H1 (cell line): ENCODE data around the gene KIAA1614. TPM values are rescaled to one million over a fixed set of nuclear protein-coding genes. Genes with fewer than 3 reads are reported as not detected.

Experiments used
- CTCF ChIA-PET: fragments of 300-600 bp; sonication (Branson Sonifier 250); formaldehyde crosslinking; loops from one replicate; lab custom pipeline; 2021; ENCODE audit not compliant: partially characterized antibody; lab: Charles Lee
- POLR2A ChIA-PET: fragments of 300-600 bp; sonication (Branson Sonifier 250); formaldehyde crosslinking; loops from one replicate; lab custom pipeline; 2021; ENCODE audit warnings: inconsistent platforms; ENCODE audit not compliant: partially characterized antibody; lab: Charles Lee
- DNase-seq, 2 experiments: peaks; one replicate each; pipeline versions ENCODE4 v3.0.0 to v3.0.0-alpha.2; 2010 to 2022; ENCODE audit warnings: low spot score in 2 of 2, low read depth in 1 of 2, mixed read lengths in 1 of 2
- FAIRE-seq: peaks from 2 replicates; lab custom pipeline; 2011; peaks lifted over from hg19 to GRCh38; lab: Jason Lieb, UNC
- H2AFZ ChIP-seq: 2 replicates; pipeline ENCODE4 v1.8.1; 2012; ENCODE audit warnings: low read length, inconsistent platforms
- H2AK5ac ChIP-seq: 2 replicates; pipeline ENCODE4 v1.6.1; 2013; ENCODE audit warnings: low read depth, low read length
- H2BK120ac ChIP-seq: replicated peaks from 2 replicates; pipeline ENCODE3; 2013; ENCODE audit warnings: low read depth, low read length, inconsistent platforms
- H2BK12ac ChIP-seq: 2 replicates; pipeline ENCODE4 v1.6.1; 2013; ENCODE audit warnings: low read depth, low read length
- H2BK15ac ChIP-seq: 2 replicates; pipeline ENCODE4 v1.6.1; 2013; ENCODE audit warnings: low read length
- H2BK20ac ChIP-seq: 2 replicates; pipeline ENCODE4 v1.6.1; 2013; ENCODE audit warnings: low read length
- H2BK5ac ChIP-seq: 2 replicates; pipeline ENCODE4 v1.6.1; 2013; ENCODE audit warnings: low read depth, low read length
- H3K14ac ChIP-seq: 2 replicates; pipeline ENCODE4 v1.6.1; 2013; ENCODE audit warnings: inconsistent platforms; ENCODE audit not compliant: insufficient read length
- H3K18ac ChIP-seq: 2 replicates; pipeline ENCODE4 v1.6.1; 2013; ENCODE audit warnings: low read length; ENCODE audit errors: extremely low read depth
- H3K23ac ChIP-seq: 2 replicates; pipeline ENCODE4 v1.6.1; 2013; ENCODE audit warnings: inconsistent platforms; ENCODE audit not compliant: insufficient read length
- H3K23me2 ChIP-seq: 2 replicates; pipeline ENCODE4 v1.6.1; 2013; ENCODE audit warnings: low read depth, low read length
- H3K27ac ChIP-seq: 2 replicates; pipeline ENCODE4 v1.6.1; 2011; ENCODE audit warnings: low read depth, low read length, inconsistent platforms
- H3K27me3 ChIP-seq, 4 experiments: replicated peaks in 1 of 4; 1 replicate in 1 of 4; 2 replicates in 3 of 4; pipeline versions ENCODE4 v1.6.1 to v1.8.1; 2011 to 2013; ENCODE audit warnings: low read length in 3 of 4, mild to moderate bottlenecking in 3 of 4, inconsistent platforms in 2 of 4, mixed read lengths in 2 of 4, moderate library complexity in 1 of 4; ENCODE audit not compliant: control insufficient read depth in 3 of 4, insufficient read depth in 3 of 4; ENCODE audit errors: extremely low read depth in 1 of 4
- H3K36me3 ChIP-seq, 4 experiments: 2 replicates each; pipeline versions ENCODE4 v1.6.1 to v1.8.1; 2011 to 2013; ENCODE audit warnings: mild to moderate bottlenecking in 4 of 4, low read length in 3 of 4, moderate library complexity in 2 of 4, control low read depth in 1 of 4, inconsistent platforms in 1 of 4; ENCODE audit not compliant: insufficient read depth in 4 of 4, control insufficient read depth in 2 of 4
- H3K4ac ChIP-seq: replicated peaks from 2 replicates; pipeline ENCODE3; 2013; ENCODE audit warnings: low read length, low read depth, mixed read lengths, inconsistent platforms; ENCODE audit not compliant: insufficient read length
- H3K4me1 ChIP-seq, 4 experiments: replicated peaks in 1 of 4; 1 replicate in 1 of 4; 2 replicates in 3 of 4; pipeline versions ENCODE4 v1.6.1 to v1.8.1; 2011 to 2013; ENCODE audit warnings: low read length in 3 of 4, inconsistent platforms in 2 of 4, mixed read lengths in 1 of 4; ENCODE audit not compliant: insufficient read depth in 4 of 4, control insufficient read depth in 3 of 4
- H3K4me2 ChIP-seq, 2 experiments: 2 replicates each; pipeline versions ENCODE4 v1.6.1 to v1.8.1; 2011 to 2013; ENCODE audit warnings: low read depth in 2 of 2, low read length in 2 of 2, control low read depth in 1 of 2, inconsistent platforms in 1 of 2, mild to moderate bottlenecking in 1 of 2; ENCODE audit not compliant: insufficient read depth in 1 of 2
- H3K4me3 ChIP-seq, 4 experiments: fragments of 200-600, 300-600 bp in 1 of 4; sonication (generic), shearing (Covaris generic), sonication (Bioruptor Twin) in 1 of 4; 2 replicates each; pipeline versions ENCODE4 v1.5.1 to v1.8.1; 2011 to 2016; ENCODE audit warnings: low read length in 4 of 4, low read depth in 3 of 4, control low read depth in 2 of 4, inconsistent platforms in 2 of 4, mild to moderate bottlenecking in 2 of 4, mixed read lengths in 1 of 4, moderate library complexity in 1 of 4; ENCODE audit not compliant: insufficient read depth in 2 of 4; ENCODE audit errors: extremely low read depth in 1 of 4
- H3K56ac ChIP-seq: replicated peaks from 2 replicates; pipeline ENCODE3; 2013; ENCODE audit warnings: low read depth, mild to moderate bottlenecking, mixed read lengths, low read length, inconsistent platforms; ENCODE audit not compliant: insufficient read length
- H3K79me1 ChIP-seq: 2 replicates; pipeline ENCODE4 v1.6.1; 2013; ENCODE audit warnings: low read depth, low read length, control low read depth
- H3K79me2 ChIP-seq, 2 experiments: 2 replicates each; pipeline versions ENCODE4 v1.6.1 to v1.8.1; 2012 to 2013; ENCODE audit warnings: low read length in 2 of 2, mild to moderate bottlenecking in 2 of 2, inconsistent platforms in 1 of 2; ENCODE audit not compliant: insufficient read depth in 2 of 2, control insufficient read depth in 1 of 2
- H3K9ac ChIP-seq, 4 experiments: replicated peaks in 1 of 4; 1 replicate in 1 of 4; 2 replicates in 3 of 4; pipeline versions ENCODE4 v1.6.1 to v1.8.1; 2011 to 2013; ENCODE audit warnings: low read depth in 3 of 4, low read length in 3 of 4, control low read depth in 2 of 4, mild to moderate bottlenecking in 2 of 4, moderate library complexity in 2 of 4, inconsistent platforms in 1 of 4; ENCODE audit errors: extremely low read depth in 1 of 4
- H3K9me3 ChIP-seq, 2 experiments: 2 replicates each; pipeline versions ENCODE4 v1.6.1 to v1.8.1; 2012 to 2013; ENCODE audit warnings: mild to moderate bottlenecking in 2 of 2, moderate library complexity in 2 of 2, control low read depth in 1 of 2, inconsistent platforms in 1 of 2, low read depth in 1 of 2, low read length in 1 of 2, mixed read lengths in 1 of 2; ENCODE audit not compliant: insufficient read depth in 2 of 2
- H4K20me1 ChIP-seq, 2 experiments: replicated peaks in 1 of 2; 2 replicates each; pipeline versions ENCODE3 to v1.8.1; 2011 to 2013; ENCODE audit warnings: inconsistent platforms in 2 of 2, low read length in 2 of 2, mild to moderate bottlenecking in 1 of 2; ENCODE audit not compliant: insufficient read depth in 2 of 2, control insufficient read depth in 1 of 2
- H4K5ac ChIP-seq: 2 replicates; pipeline ENCODE4 v1.6.1; 2013; ENCODE audit warnings: low read length, low read depth, mixed read lengths, inconsistent platforms; ENCODE audit not compliant: insufficient read length
- H4K8ac ChIP-seq: 2 replicates; pipeline ENCODE4 v1.8.0; 2013; ENCODE audit warnings: mild to moderate bottlenecking, moderate library complexity, low read length, inconsistent platforms; ENCODE audit not compliant: insufficient read depth; ENCODE audit errors: extremely low read depth
- H4K91ac ChIP-seq: replicated peaks from 2 replicates; pipeline ENCODE3; 2013; ENCODE audit warnings: low read length, mixed read lengths, inconsistent platforms; ENCODE audit not compliant: insufficient read length
- ASH2L ChIP-seq: fragments of 200-600, 300-600 bp; sonication (generic); IDR thresholded peaks from one replicate; pipeline ENCODE4 v1.7.1; 2017; ENCODE audit warnings: low read length
- CHD2 ChIP-seq: IDR thresholded peaks from 2 replicates; pipeline ENCODE4 v1.6.1; 2012; ENCODE audit warnings: low read length, improper control_type of control experiment
- CTBP2 ChIP-seq: IDR thresholded peaks from 2 replicates; pipeline ENCODE4 v1.7.0; 2011; ENCODE audit warnings: borderline replicate concordance, mild to moderate bottlenecking, moderate library complexity, mixed read lengths, low read length; ENCODE audit not compliant: insufficient read depth, insufficient read length
- EGR1 ChIP-seq: IDR thresholded peaks from 2 replicates; pipeline ENCODE4 v1.6.1; 2011; ENCODE audit warnings: low read depth, low read length, borderline replicate concordance
- KDM4A ChIP-seq: IDR thresholded peaks from one replicate; pipeline ENCODE4 v1.7.1; 2012; ENCODE audit warnings: low read depth, mild to moderate bottlenecking, moderate library complexity, low read length, inconsistent platforms; ENCODE audit not compliant: severe bottlenecking
- KDM5A ChIP-seq: fragments of 200-600 bp; IDR thresholded peaks from 2 replicates; pipeline ENCODE4 v1.7.1; 2012; ENCODE audit warnings: mild to moderate bottlenecking, low read length, inconsistent platforms, mixed read lengths
- MAFK ChIP-seq: IDR thresholded peaks from 2 replicates; pipeline ENCODE4 v1.6.1; 2012; ENCODE audit warnings: low read depth, mild to moderate bottlenecking, improper control_type of control experiment, low read length
- RFX5 ChIP-seq: IDR thresholded peaks from 2 replicates; pipeline ENCODE4 v1.6.1; 2011; ENCODE audit warnings: low read depth, low read length, improper control_type of control experiment, borderline replicate concordance
- RNF2 ChIP-seq: fragments of 200-900, 300-1000 bp; sonication (generic); IDR thresholded peaks from 2 replicates; pipeline ENCODE4 v1.7.1; 2016; ENCODE audit warnings: borderline replicate concordance, low read depth, mild to moderate bottlenecking, antibody characterized with exemption, low read length; ENCODE audit not compliant: poor library complexity, severe bottlenecking; ENCODE audit errors: missing control alignments
- SAP30 ChIP-seq: fragments of 300-600 bp; sonication (generic); IDR thresholded peaks from 2 replicates; pipeline ENCODE4 v1.7.1; 2012; ENCODE audit warnings: low read length, moderate library complexity, mild to moderate bottlenecking, inconsistent platforms; ENCODE audit not compliant: insufficient read depth, insufficient replicate concordance
- WGBS, 2 experiments: shearing (Covaris generic) in 1 of 2; methylation state at CpG; one replicate each; pipeline versions ENCODE4 v1.1.6 to v1.1.7; 2013 to 2015; ENCODE audit warnings: low lambda C conversion rate in 2 of 2, mixed read lengths in 2 of 2, inconsistent platforms in 1 of 2, low coverage in 1 of 2, missing lambda C conversion rate in 1 of 2; ENCODE audit not compliant: insufficient replicate concordance in 2 of 2, insufficient coverage in 1 of 2, insufficient read length in 1 of 2; ENCODE audit errors: extremely low coverage in 1 of 2, missing lambda C conversion rate in 1 of 2; 5-methylcytosine and 5-hydroxymethylcytosine counted together
- polyA plus RNA-seq, 7 experiments: library from polyadenylated mRNA; depleted of rRNA in 3 of 7; stranded (reverse) in 5 of 7; unstranded in 2 of 7; fragments of >200 nt in 5 of 7; fragments of 200-250 nt in 2 of 7; gene quantifications; 1 replicate in 5 of 7; 2 replicates in 1 of 7; 4 replicates in 1 of 7; pipeline versions ENCODE4 v1.2.1 to v1.2.3, GENCODE V29; 2011 to 2013; ENCODE audit warnings: missing spikeins in 2 of 7, mixed read lengths in 2 of 7
- total RNA-seq: library from RNA; stranded (reverse); fragmentation: NEBNext Ultra II Directional; extraction: Animal tissue kit (Norgen Biotek cat#: 25700); gene quantifications from 2 replicates; pipeline ENCODE4 v1.2.1, GENCODE V29; 2021
- TF ChIP-seq, protein P1 (sequence below): IDR thresholded peaks from 2 replicates; pipeline ENCODE4 v1.6.1; 2012; ENCODE audit warnings: inconsistent platforms
- TF ChIP-seq, protein P2 (sequence below): IDR thresholded peaks from 2 replicates; pipeline ENCODE4 v1.6.1; 2011; ENCODE audit warnings: low read length, improper control_type of control experiment

KIAA1614 gene
- total and polyA plus RNA-seq, 2 of the 8 experiments (the other 6 are each of a cell fraction or from before 2014, with no cell fraction given) = 1.3 to 3.1 TPM

DNA sequence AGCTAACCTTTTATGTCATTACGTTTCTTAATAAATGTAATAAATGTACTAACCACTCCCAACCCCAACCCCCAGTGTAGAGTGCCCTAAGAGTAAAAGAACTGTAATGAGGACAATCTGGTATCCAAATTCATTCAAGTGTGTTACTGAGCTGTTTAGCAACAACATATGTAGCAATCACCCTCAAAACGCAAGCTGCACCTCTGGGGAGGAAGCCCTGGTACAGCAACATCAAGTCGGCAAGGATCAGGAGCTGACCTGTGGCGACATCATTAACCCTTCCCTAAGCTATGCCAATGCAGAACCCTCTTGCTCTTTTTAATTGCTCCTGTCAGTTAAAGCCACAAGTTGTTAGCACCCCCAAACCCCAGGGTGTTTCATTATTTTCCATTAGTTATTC lies 62.9 kb downstream of the KIAA1614 start:
- Histone ChIP-seq H3K14ac (no peak overlapping the region), H2BK5ac (no peak overlapping the region), H2BK20ac (no peak overlapping the region), H3K9me3 (no peaks in the 10 kb centered on the region), H3K18ac (no peak overlapping the region), H3K23me2 (no peaks in the 10 kb centered on the region), H4K20me1 (peaks cover 3% of the 10 kb centered on the region in 2 experiments), H3K27me3 (no peaks in the 10 kb centered on the region), H2BK120ac (no peak overlapping the region), H2BK15ac (no peak overlapping the region), H4K8ac (no peak overlapping the region), H4K91ac (no peak overlapping the region), H3K4me3 (no peak overlapping the region), H3K56ac (no peak overlapping the region), H2AK5ac (no peak overlapping the region), H3K79me2 (no peaks in the 10 kb centered on the region), H3K23ac (no peak overlapping the region), H3K4me1 (no peaks in the 10 kb centered on the region), H3K79me1 (no peaks in the 10 kb centered on the region; the same call in 1 of the 2 replicates), H3K36me3 (peaks cover 2 to 32% (median 14%) of the 10 kb centered on the region in 4 experiments), H3K27ac (no peak overlapping the region), H3K9ac (no peak overlapping the region), H3K4me2 (no peak overlapping the region), H2BK12ac (no peak overlapping the region), H4K5ac (no peak overlapping the region), H3K4ac (no peak overlapping the region), H2AFZ (no peak overlapping the region)
- POLR2A ChIA-PET = interaction anchor here (0.9 to 1.1 kb wide), 5 partner anchors 22 to 167 kb away, joined by 3 to 4 read pairs (median 3); no protein-coding TSS in a partner anchor
- DNase-seq = peak in 1 of 2 experiments; percentile 8
- no peak for FAIRE-seq
- WGBS, 2 experiments = 89% methylated on average over 4 of the region's 4 CpGs; no CpG with 5 or more reads in 1 of the 2 experiments
- CTCF ChIA-PET = interaction anchor here (0.5 to 1.8 kb wide), 13 partner anchors 9 to 192 kb away, joined by 3 to 11 read pairs (median 3); partner anchors contain the start of gene STX6
- TF ChIP-seq KDM4A (no peak), SAP30 (no peak), MAFK (no peak), RNF2 (no peak), KDM5A (no peak), RFX5 (no peak), CHD2 (no peak), EGR1 (no peak), CTBP2 (no peak), ASH2L (no peak)
- TF ChIP-seq, protein P1, sequence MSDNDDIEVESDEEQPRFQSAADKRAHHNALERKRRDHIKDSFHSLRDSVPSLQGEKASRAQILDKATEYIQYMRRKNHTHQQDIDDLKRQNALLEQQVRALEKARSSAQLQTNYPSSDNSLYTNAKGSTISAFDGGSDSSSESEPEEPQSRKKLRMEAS = no peak
- TF ChIP-seq, protein P2, sequence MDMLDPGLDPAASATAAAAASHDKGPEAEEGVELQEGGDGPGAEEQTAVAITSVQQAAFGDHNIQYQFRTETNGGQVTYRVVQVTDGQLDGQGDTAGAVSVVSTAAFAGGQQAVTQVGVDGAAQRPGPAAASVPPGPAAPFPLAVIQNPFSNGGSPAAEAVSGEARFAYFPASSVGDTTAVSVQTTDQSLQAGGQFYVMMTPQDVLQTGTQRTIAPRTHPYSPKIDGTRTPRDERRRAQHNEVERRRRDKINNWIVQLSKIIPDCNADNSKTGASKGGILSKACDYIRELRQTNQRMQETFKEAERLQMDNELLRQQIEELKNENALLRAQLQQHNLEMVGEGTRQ = no peak
